Stimulated activated CD8-positive, alpha-beta memory T cell treated with anti-CD3 and anti-CD28 coated beads, Interleukin-4, amount 100 ng/mL, for 4 hours (primary cell): ENCODE data around the gene IGF2BP3.

Experiments
- DNase-seq, 2 donors: peaks; one replicate each; pipeline ENCODE4 v3.0.0-alpha.2; 2020; ENCODE audit warnings: low read depth in 2 of 2, low spot score in 1 of 2

The IGF2BP3 gene

DNA sequence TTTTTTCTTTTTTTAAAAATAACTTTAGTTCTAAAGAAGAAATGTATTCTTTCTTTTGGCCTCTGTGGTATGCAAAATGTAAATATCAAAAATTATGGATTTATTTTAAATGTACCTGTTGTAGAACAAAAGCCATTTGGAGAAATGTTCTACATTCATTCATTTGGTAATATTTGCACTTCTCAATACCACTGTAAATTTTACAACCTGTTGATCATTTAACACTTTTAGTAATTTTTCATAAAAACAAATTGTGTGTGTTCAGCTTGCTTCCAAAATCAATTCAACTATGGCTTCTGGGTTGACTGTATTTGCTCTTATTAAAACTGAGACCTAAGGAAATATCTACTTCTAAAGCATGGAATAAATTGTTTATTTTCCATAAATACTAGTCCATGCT lies 2.3 kb upstream of the IGF2BP3 start:
- DNase-seq, result no peak

DNA sequence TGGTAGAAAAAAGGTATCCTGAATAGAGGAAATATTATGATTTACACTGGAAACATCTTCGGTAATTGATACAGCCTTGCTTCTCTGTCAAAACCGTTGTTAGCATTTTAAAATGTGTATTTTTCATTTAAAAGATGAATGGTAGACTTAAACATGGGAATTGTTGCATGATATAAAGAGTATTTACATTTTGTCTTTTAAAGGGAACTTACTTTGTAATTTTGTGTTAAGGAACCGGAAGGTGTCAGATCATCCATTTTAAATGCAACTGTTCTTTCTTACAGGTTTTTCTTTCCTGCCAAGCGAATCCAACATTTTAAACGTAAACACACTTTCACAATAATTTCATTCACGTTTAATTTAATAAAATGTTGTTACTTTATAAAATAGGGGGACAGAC lies 1.8 kb upstream of the IGF2BP3 start:
- DNase-seq, result no peak

DNA sequence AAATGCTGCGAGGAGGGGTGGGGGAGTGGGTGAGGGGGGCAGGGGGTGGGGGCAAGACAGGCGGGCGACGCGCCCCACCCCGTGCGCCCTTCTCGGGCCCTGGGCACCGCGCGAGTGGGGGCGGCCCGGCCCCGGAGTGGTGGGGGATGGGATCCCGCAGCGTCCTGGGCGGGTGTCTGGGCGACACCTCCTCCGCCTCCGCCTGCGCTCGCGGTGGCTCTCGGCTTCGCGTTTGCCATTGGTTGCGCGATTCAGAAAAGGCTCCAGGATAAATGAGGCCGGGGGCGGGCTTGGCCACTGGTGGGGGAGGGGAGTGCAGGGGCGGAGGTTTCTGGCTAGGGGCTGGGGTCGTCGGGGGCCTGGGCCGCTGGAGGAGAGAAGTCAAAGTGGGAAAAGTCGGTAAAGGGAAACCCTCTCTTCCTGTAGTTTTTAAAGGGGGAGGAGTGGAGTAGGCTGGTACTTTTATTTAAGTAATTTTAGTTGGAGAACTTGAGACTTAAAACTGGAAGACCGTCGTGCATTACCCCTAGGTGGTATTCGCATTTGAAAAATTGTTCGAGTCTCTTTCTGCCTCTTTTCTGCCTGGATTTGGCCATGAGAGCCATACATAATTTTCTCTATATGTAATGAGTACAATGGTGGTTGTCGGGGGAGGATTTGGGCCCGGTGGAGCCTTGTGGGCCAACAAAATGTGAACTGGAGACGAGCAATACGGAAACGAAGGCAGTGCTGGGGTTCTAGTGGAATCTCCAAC lies 992 bp upstream of the IGF2BP3 start:
- no peak for DNase-seq

DNA sequence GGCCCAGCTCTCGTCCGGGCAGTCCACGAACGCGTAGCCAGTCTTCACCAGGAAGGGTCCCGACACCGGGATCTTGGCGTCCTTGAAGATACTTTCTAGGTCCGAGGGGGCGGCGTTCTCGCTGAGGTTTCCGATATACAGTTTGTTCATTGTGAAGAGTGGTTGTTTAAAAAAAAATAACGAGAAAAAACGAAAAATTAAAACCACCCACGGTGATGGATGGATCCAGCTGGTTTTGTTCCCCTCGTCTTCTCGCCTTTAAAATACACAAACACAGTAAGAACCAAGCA lies 385 bp downstream of the IGF2BP3 start:
- no peak for DNase-seq

DNA sequence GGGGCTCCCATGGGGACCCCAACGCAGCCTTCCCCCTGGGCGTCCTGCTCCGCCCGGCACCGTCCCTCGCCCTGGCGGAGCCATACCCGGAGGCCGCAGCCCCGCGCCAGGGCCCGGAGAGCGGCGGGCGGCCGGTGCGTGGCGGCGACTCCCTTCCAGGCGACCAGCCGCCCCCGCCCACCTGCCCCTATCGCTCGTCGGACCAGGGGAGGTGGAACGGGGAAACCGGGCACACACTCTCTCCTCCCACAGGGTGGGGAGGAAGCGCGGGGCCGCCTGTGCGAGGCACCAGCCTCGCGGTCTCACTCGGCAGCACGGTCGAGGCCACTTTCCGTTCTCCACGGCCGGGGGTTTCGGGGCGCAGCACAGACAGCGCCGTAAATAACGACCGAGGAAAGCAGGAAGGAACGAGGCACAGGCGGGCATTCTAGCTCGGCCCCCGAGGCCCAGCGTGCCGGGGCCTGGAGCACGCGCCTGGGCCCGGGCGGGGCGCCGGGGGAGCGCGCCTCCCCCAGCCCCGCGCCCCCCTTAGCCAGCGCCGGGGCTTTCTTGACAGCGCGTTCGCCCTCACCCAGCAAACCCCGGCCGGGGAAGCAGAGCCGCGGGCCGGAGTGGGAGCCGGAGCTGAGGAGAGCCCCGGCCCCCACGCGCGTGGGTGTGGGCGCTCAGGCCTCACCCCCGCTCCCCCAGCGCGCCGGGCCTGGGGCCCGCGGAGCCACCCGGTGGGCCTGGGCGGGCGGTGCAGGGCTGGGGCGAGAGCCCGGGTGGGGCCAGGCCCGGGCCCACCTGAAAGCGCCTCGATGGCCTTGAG lies 936 bp downstream of the IGF2BP3 start:
- no peak for DNase-seq

DNA sequence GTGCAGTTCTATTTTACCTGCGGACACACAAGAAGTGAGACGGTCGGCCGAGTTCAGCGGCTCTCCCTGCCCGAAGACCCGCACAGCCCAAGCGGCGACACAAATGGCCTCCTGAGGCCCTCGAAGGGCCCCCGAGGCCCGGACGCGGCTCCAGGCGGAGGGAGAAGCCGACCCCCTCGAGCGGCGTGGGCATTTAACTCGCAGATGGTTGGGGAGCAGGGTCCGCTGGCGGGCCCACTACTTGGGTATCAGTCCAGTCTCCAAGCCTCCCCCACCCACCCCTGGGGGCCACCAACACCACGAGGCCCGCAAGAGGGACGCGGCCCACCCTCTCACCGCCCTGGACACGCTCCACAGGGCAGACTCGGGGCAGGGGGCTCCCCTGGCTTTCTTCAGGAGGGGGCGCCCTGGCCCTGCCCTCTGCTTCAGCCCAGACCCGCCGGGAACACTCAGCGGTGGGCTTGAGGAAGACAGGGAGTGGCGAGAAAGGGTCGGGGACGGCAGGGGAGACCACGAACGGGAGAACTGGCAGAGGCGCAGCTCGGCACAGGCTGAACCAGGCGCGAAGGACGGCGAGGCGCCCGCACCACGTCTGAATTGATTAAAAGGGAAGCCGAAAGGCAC lies 1.7 kb downstream of the IGF2BP3 start:
- no peak for DNase-seq

DNA sequence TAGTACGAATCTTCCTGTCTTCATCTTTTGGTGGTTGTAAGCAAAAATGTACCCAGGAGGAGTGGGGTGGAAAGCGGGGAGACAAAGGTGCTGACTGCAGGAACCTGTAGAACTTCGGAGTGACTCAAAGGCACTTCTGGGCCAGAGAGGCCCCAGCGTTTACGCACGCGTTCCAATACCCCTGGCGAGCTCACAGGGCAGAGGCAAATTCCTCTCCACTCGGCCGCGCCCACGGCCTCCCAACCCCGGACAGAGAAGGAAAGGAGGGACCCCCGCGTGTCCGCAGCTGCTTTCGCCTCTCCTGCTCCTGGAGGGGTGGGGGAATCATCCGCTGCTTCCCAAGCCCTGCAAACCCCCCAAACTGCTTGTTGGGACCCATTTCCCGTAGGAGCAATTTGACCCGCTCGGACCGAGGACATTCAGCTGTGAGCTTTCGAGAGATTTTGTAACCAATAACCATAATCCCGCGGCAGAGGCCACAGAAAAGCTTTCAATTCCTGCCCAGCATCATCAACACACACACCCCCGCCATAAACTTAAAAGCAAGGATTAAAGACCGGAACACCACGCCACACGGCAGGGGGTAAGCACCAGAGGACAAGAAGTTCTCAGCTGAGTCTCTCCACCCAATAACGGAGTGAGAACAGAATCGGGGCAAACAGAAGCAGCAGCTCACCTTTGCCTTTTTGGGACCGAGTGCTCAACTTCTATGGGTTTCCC lies 2.3 kb downstream of the IGF2BP3 start:
- DNase-seq, result no peak

DNA sequence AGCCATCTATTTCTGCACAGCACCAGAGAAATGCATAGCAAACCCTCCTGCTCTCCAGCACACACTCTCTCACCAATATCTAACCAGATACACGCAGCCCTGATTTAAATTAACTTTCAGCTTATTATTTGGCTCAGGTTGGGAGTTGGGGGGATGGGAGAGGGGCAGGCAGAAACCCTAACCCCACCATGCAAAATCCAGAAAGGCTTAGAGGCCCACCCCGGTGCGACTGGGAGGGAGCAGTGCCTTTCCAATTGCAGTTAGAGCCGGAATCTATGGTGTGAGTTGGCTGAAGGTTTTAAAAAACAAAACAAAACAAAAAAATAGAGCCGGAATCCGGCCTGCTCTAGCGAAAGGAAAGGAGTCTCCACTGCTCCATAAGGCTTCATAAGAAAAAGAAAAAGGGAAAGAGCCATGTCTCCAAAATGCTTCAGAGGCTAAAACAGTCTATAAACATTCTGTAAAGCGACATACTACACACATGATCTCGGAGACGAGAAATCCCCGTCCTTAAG lies 2.9 kb downstream of the IGF2BP3 start:
- no peak for DNase-seq

DNA sequence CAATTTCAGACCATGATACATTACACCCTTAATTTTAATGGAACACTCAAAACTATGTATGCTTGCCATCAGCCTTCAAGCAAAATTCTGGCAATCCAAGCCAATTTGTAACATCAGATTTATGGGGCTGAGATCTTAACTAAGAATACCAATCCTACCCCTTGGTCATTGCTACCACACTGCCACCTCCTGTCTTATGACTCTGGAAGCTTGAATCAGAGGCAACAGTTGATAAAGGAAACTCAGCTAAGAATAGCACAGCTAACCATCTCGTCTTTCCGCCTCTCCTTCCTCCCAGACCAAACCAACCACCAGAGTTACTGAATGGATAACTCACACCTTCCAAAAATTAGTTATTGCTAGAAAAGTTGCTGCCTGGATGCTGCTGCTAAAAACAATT lies 7.4 kb downstream of the IGF2BP3 start:
- DNase-seq, result no peak

DNA sequence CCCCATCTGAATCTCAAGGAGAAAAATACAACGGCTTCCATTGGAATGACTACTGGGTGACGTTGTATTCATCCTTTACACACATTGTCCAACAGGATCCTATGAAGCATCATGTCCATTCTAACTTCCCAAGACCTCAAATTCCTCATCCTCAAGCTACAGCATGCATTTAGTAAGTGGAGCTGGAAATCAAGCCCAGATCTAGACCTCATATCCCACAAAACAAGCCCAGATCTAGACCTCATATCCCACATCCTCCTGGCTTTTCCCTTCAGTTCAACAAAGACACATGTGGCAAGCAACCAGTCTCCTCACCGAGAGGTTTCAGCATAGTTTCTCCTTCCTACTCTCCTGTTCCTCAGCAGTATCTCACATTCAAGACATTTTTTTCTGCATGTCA lies 12.2 kb downstream of the IGF2BP3 start:
- no peak for DNase-seq

DNA sequence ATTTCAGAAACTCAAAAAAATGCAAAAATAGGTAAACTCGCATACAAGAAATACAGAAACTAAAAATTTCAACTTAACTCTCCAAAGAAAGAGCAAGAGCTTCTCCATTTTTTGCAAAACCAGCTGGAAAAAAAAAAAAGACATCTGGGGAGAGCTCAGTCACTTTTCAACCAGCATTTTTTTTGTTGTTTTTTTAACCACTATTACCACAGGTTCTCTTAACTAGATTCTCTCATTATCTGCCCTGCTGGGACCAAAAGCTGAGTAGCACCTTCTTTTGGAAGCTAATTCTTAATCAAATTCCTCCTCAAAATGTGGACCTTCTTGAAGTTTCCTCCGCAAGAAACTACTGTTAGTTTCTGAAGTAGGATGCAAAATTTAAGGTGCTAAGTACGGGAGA lies 14.2 kb downstream of the IGF2BP3 start:
- no peak for DNase-seq

DNA sequence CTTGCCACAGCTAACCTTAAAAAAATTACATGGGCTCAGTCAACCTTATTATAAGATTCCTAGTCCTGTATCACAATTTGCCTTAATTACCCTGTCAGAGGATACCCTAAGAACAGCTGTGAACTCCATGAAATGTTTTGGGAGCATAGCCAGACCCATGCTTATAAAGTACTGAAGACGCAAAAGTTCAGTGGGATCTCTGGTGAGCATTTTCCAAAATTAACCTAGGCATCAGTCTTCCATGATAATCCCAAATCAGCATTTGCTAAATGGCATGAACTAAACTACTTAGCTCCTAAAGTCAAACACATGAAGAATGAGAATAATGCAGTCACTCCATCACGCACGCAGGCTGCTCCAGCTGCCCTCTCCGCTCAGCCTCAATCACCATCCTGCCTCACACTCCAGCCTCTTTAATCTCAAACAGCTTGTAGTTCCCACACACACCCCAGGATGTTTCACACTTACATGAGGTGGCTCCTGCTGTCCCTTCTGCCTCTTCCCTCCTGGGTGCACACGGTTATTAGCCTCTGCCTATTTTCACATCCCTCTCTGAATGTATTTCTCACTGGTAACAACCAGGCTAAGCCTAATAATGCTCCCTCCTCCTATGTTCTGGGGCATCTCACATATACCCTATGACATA lies 15.3 kb downstream of the IGF2BP3 start:
- no peak for DNase-seq

DNA sequence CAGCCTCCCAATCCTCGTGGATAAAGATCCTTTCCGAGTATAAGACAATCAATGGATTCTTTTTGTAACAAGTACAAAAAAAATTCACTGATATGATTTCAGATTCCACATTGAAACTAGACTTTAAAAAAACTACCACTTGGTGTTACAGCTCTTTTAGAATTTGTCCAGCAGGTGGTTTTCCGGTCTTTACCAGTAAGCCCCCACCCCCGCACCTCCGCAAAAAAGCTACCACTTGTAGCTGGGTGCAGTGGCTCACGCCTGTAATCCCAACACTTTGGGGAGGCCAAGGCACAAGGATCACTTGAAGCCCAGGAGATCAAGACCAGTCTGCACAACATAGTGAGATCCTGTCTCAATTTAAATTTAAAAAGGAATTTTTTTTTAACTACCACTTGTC lies 19.8 kb downstream of the IGF2BP3 start:
- DNase-seq, result no peak

DNA sequence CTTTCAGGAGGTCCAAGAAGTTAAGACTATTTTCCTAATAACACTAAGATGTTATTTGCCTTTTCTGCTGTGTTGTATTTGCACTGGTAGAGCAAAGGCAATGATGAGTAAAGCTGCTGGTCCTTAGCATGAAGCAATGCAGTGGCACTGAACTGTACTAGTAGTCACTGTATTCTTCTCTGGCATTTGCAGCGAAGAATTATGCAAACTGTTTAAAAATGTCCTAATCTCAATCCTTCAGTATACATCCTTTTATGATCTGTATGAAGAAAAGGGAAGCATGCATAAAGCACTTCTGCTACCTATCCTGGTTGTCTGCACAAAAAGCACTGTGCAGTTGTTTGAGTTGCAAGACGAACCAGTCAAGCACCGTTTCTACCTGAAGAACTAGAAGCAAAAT lies 20.4 kb downstream of the IGF2BP3 start:
- no peak for DNase-seq

DNA sequence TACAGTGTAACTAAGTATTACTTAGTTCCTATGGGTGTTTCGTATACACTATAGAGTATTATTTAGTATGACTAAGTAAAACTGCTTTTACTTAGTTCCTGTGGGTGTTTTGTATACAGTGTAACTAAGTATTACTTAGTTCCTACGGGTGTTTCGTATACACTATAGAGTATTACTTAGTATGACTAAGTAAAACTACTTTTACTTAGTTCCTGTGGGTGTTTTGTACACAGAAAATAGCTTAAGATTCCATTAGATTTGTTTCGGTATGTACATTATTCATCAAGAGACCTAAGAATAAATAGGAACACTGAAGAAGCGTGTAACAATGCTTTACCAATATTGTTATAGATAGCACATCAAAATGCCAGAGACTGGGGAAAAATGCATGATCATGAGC lies 25.0 kb downstream of the IGF2BP3 start:
- no peak for DNase-seq

DNA sequence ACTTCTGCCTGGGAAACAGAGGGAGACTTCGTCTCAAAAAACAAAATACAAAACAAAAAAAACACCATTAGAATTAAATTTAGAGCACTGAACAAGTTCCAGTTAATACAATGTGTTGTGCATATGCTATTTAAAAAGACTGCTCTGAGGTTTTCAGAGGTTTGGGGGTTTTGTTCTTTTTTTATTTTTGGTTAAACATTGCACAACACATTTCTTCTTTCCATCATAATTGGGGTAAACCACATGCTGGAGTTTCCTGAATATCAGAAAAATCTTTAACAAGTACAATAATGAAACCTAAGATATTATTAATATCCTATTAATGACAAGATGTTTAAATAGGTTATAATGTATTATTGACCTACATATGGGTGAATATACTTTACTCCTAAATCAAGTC lies 26.3 kb downstream of the IGF2BP3 start:
- DNase-seq, result no peak

DNA sequence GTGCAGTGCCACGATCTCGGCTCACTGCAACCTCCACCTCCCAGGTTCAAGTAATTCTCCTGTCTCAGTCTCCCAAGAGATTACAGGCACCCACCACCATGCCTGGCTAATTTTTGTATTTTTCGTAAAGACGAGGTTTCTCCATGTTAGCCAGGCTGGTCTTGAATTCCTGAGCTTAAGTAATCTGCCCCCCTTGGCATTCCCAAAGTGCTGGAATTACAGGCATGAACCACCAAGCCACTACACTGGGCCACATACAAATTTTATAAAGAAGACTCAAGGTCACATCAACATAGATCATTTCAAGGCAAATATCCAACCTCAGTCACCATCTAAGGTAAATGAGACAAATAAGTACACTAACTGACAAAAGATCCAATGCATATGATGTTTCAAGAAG lies 32.1 kb downstream of the IGF2BP3 start:
- no peak for DNase-seq

DNA sequence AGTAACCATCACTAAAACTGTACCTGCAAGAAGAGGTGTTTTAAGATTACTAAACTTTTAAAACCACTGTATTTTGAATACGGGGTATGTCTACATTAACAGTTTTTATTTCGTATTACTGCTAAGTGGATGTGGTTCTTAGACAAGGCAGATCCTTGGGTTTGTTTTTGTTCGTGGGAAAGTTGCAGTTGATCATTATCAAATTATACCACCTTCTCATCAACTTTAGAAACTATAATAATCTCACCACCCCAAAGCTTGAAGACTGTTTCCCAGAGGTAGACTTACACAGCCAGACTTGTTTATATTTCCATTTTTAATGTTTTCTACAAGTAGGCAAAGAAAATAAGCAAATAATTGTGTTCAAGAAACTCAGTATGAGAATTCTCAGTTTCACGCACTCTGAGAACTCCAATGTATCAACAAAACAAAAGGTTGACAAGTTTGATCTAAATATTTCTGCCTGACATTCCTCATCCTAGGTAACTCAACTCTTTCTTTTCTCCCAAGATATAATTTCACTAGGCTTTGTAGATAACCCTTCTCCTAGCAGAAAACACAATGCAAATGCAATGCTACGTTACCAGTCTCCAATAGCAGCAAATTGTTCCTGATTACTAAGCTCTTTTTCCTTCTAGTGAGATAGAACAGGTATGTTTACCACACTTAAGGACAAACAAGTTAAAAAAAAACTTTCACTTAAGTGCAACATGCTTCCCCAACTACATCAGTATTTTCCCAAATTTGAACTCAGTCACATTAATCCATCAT lies 36.0 kb downstream of the IGF2BP3 start:
- DNase-seq, result no peak

DNA sequence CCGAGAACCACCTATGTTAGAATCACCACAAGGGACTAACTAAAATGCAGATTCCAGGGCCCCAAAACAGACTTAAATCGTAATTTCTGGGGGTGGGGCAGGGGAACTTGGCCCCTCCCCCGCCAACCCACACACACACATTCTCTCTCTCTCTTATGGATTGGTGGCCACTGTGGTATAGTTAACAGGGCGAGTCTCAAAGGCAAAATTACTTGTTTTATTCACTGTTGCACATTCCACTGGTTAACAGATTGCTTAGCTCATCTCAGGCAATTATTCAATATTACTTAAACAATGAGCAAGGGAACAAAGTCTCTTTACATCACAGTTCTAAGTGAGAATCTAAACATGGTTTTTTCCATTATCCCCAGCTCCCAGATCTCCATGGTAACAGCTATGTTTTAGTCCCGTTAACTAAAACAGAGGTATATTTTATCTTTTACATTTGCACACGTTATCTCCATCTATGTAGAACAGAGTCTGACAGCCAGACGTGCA lies 38.5 kb downstream of the IGF2BP3 start:
- no peak for DNase-seq

DNA sequence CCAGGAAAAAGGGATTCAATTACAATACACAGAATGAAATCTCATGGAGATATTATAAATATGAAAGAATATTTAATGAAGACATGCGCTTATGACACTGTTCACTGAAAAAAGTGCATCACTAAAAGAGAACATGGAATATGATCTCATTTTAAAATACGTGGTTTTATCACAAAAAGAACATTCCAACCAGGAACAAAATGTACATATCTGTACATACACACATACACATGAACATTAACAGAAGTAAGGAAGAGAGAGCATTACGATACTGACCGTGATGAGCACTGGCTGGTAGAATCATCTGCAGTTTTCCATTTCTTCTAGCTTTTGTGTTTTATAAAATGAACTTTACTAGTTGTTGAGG lies 39.4 kb downstream of the IGF2BP3 start:
- no peak for DNase-seq
